ENCODE data around the gene PLXNB1.
A peak's percentile ranks its signal among the peaks of the same experiment; 100 is the strongest.
"Not testable (repeated sequence)": the region's sequence is repeated elsewhere in the genome, so short reads cannot be mapped to it uniquely, and the experiment has no call there.

PLXNB1 gene

GRCh38 chr3:48405971-48406370 is 23.9 kb downstream of the PLXNB1 start:
- Mint-ChIP-seq H3K4me1 (ENCODE audit: low read depth) (no peaks in the 10 kb centered on the region), H3K36me3 (ENCODE audit: low read depth) (no peaks in the 10 kb centered on the region), H3K27ac (no peak overlapping the region), H3K27me3 (no peaks in the 10 kb centered on the region), H3K4me3 (no peak overlapping the region), H3K9me3 (no peaks in the 10 kb centered on the region)
- intact Hi-C loops (cut with micrococcal nuclease) = no loop called here

DNA sequence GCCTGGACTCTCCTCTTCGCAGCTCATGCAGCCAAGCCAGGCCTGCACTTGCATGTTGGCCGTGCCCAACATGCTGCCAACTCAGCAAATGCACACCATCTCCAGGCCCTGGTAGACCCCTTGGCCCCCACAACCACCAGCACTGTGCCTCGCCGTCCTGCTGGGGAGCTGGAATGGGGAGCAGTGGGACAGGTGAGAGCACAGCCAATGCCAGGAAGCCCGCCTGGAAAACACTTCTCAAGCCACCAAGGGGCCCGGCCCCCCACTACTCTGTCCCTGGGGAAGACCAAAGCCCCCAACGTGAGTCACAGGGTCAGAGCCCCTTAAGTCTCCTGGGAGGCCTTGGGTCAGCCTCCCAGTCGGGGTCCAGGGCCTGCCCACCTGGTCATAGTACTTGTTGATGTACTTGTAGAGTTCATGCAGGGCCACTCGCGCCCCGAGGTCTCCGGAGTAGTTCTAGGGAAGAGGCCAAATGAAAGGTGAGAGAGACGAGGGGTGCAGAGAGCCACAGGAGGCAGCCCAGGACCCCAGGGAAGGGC is 24.5 kb downstream of the PLXNB1 start:
- H3K27ac Mint-ChIP-seq = no peak overlapping the region
- no peak overlapping the region for H3K4me3 Mint-ChIP-seq
- H3K27me3 Mint-ChIP-seq = no peaks in the 10 kb centered on the region
- no peaks in the 10 kb centered on the region for H3K4me1 Mint-ChIP-seq (ENCODE audit: low read depth)
- intact Hi-C loops (cut with micrococcal nuclease) = no loop called here
- H3K36me3 Mint-ChIP-seq (ENCODE audit: low read depth) = no peaks in the 10 kb centered on the region
- no peaks in the 10 kb centered on the region for H3K9me3 Mint-ChIP-seq

GRCh38 chr3:48404440-48405342 is 25.2 kb downstream of the PLXNB1 start:
- Mint-ChIP-seq H3K27me3 (no peaks in the 10 kb centered on the region), H3K9me3 (no peaks in the 10 kb centered on the region), H3K36me3 (ENCODE audit: low read depth) (no peaks in the 10 kb centered on the region), H3K27ac (no peak overlapping the region), H3K4me3 (no peak overlapping the region), H3K4me1 (ENCODE audit: low read depth) (no peaks in the 10 kb centered on the region)
- intact Hi-C loops (cut with micrococcal nuclease) = no loop called here

DNA sequence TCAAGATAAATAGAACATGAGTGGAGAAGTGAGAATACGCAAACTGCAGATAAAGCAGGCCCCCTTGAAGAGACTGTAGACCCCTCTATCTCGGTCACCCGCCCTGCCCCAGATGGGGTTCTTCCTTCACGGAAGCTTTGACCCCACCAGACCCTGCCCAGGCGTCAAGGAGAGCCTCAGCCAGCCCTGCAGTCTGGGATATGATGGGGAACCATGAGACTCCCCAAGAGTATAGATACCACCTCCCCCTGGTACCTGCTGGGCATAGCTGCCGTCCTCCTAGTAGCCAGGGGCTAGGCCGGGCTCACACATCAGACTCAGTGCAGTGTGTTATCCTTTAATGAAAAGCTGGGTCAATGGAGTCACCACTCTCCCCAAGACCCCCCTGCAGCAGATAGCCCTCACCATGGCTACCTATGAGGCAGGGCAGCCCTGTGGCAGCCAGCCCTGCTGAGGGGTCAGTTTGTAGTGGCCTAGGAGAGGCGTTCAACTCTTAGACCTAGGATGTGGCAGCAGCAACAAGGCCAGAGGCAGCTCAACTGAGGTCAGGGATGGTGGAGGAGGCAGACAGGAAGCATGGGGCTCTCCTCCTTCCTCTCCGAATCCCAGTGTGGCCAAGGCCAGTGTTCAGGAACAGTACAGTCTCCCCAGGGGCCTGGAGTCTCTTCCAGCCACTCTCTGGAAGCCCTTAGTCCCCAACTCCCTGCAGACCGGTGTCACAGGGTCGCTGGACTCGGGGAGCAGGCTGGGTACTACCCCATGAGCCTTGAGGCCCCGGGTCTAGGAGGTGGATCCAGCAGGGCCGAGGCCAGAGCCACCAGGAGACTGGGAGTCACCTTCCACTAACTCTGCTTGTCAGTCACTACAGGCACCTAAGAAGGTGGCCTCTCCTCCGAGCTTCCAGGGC is 26.1 kb downstream of the PLXNB1 start:
- no peaks in the 10 kb centered on the region for H3K9me3 Mint-ChIP-seq
- no peak overlapping the region for H3K4me3 Mint-ChIP-seq
- H3K27me3 Mint-ChIP-seq = no peaks in the 10 kb centered on the region
- no peaks in the 10 kb centered on the region for H3K4me1 Mint-ChIP-seq (ENCODE audit: low read depth)
- H3K27ac Mint-ChIP-seq = no peak overlapping the region
- H3K36me3 Mint-ChIP-seq (ENCODE audit: low read depth) = no peaks in the 10 kb centered on the region
- intact Hi-C loops (cut with micrococcal nuclease) = no loop called here

GRCh38 chr3:48402907-48403306 is 27.0 kb downstream of the PLXNB1 start:
- Mint-ChIP-seq H3K4me1 (ENCODE audit: low read depth) (peaks cover under 1% of the 10 kb centered on the region), H3K9me3 (no peaks in the 10 kb centered on the region), H3K27ac (no peak overlapping the region), H3K4me3 (no peak overlapping the region), H3K27me3 (no peaks in the 10 kb centered on the region), H3K36me3 (ENCODE audit: low read depth) (no peaks in the 10 kb centered on the region)
- intact Hi-C loops (cut with micrococcal nuclease) = no loop called here

GRCh38 chr3:48402281-48402732 is 27.6 kb downstream of the PLXNB1 start:
- Mint-ChIP-seq H3K4me3 (no peak overlapping the region), H3K27ac (no peak overlapping the region), H3K4me1 (ENCODE audit: low read depth) (peaks cover 6% of the 10 kb centered on the region), H3K27me3 (no peaks in the 10 kb centered on the region), H3K36me3 (ENCODE audit: low read depth) (no peaks in the 10 kb centered on the region), H3K9me3 (no peaks in the 10 kb centered on the region)
- intact Hi-C loops (cut with micrococcal nuclease) = no loop called here

- peaks cover 11% of the 10 kb centered on the region for H3K4me1 Mint-ChIP-seq (ENCODE audit: low read depth)
- H3K9me3 Mint-ChIP-seq; H3K4me3 Mint-ChIP-seq; H3K27ac Mint-ChIP-seq; H3K36me3 Mint-ChIP-seq (ENCODE audit: low read depth); H3K27me3 Mint-ChIP-seq: not testable (repeated sequence)
- intact Hi-C loops (cut with micrococcal nuclease) = loop anchor here (1.0 kb wide), 1 partner anchor 35 kb away; no protein-coding TSS in a partner anchor
These were observed 28.4 kb downstream of the PLXNB1 start for GRCh38 chr3:48401434-48401901.

GRCh38 chr3:48400824-48401433 is 29.0 kb downstream of the PLXNB1 start:
- Mint-ChIP-seq H3K4me3 (no peak overlapping the region), H3K27me3 (no peaks in the 10 kb centered on the region), H3K9me3 (no peaks in the 10 kb centered on the region), H3K36me3 (ENCODE audit: low read depth) (no peaks in the 10 kb centered on the region), H3K27ac (no peak overlapping the region), H3K4me1 (ENCODE audit: low read depth) (peaks cover 11% of the 10 kb centered on the region)
- intact Hi-C loops (cut with micrococcal nuclease) = loop anchor here (1.0 kb wide), 1 partner anchor 35 kb away; no protein-coding TSS in a partner anchor

DNA sequence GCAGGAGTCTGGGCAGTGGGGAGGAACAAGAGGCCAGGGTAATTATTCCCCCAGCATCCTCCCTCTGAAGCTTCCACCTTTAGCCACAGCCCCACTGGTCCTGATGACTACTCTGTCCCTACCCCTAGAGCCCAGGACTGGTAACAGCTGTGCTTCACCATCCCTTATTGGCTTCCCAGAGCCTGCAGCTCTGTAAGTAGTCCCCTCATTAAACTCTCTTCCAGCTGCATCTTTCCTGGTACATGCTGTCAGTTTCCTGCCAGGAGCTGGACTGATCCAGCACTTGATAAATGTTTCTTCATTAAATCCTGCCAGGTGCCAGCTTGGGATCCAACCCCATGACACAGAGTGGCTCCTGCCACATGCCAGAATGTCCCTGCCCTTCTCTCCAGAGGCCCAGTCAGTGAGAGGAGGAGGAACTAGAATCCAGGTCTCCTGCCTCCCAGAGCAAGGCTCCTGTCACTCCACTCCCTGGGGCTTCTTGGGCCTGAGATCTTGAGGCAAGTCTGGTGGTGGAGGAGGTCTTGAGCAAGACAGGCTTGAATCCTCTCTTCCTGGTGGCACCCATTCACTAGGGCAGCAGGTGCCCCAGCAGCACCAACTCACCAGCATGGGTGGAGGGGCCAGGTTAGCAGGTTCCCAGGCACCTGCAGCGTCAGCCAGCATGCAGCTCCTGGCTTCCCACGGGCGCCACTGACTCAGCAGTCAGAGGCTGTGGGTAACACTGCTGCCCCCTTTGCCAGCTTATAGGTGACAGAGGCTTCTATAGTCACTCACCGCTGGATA is 30.3 kb downstream of the PLXNB1 start:
- no peaks in the 10 kb centered on the region for H3K27me3 Mint-ChIP-seq
- H3K27ac Mint-ChIP-seq = peak overlapping the region; percentile 6
- no peaks in the 10 kb centered on the region for H3K9me3 Mint-ChIP-seq
- H3K4me1 Mint-ChIP-seq (ENCODE audit: low read depth) = peaks cover 11% of the 10 kb centered on the region
- intact Hi-C loops (cut with micrococcal nuclease) = loop anchor here (10.0 kb wide), 1 partner anchor 125 kb away; no protein-coding TSS in a partner anchor
- H3K36me3 Mint-ChIP-seq (ENCODE audit: low read depth) = no peaks in the 10 kb centered on the region
- no peak overlapping the region for H3K4me3 Mint-ChIP-seq

DNA sequence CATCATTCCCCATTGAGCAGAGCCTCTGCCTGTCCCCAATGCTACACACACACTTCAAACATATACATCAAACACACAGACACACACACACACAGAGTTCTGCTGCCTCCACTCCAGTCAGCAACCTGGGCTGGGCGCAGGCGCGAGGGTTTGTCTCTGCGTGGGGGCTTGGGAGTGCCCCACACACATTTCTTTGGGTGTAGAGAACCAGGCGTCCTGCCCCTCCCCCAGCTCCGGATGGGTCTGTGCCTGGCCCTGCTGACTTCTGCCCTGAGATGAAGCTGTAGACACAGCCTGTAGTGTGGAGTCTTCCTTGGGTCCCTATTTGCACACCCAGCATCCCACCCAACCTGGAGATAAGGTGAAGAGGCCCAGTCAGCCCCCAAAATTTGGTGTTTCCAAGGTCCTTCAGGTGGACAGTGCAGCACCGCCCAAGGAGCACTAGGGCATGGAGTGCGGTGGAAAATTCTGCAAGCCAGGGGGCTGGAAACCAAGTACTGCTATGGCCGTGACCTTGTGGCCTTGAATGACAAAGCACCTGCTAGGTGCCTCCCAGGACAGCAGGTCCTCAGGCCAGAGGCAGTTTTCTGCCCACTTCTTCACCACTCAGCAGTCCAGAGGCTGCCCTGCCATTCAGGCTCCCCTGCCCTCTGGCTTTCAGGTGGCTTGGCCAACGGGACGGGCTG is 31.0 kb downstream of the PLXNB1 start:
- H3K27me3 Mint-ChIP-seq = no peaks in the 10 kb centered on the region
- H3K4me3 Mint-ChIP-seq = no peak overlapping the region
- peaks cover 11% of the 10 kb centered on the region for H3K4me1 Mint-ChIP-seq (ENCODE audit: low read depth)

DNA sequence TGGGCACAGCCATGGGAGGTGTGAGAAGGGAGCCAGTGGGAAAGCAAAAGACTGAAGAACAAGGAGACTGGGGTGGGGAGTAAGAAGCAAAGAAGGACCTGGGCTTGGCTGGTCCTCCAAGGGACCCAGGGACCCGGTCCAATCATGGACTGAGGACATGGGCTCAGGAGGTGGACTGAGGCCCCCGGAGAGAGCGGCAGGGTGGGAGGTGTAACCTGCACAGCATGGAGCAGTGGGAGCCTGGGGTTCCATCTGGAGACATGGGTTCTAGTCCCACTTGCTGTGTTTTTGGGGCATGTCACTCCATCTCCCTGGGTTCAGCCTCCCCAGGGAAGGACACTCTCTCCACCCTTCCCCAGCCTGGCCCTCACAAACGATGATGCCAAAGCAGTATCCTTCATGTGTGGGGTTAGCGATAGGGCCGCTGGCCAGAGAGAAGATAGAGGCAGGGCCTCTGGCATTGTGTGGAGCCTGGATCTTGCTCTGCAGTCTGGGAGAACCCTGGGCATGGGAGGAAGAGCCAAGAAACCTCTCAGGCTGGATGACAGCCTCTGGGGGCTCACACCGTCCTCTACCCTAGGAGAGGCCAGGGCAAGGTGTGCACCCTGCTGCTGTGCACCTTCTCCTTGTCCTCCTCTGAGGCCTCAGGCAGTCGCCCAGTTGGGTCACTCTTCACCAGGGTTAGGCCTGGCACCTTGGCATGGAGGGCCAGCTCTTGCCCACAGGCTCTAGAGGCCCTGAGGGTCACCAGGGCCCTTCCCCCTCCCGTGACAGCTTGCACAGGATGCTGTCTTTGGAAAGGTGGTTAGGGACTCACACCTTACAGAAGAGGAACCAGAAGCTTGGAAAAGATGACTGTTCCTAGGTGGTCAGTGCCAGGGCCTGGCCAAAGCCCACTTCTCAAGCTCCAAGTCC is 31.9 kb downstream of the PLXNB1 start:
- peaks cover 11% of the 10 kb centered on the region for H3K4me1 Mint-ChIP-seq (ENCODE audit: low read depth)
- intact Hi-C loops (cut with micrococcal nuclease) = loop anchor here (10.0 kb wide), 1 partner anchor 123 kb away; no protein-coding TSS in a partner anchor
- no peaks in the 10 kb centered on the region for H3K36me3 Mint-ChIP-seq (ENCODE audit: low read depth)
- H3K9me3 Mint-ChIP-seq = no peaks in the 10 kb centered on the region
- H3K4me3 Mint-ChIP-seq = no peak overlapping the region
- no peaks in the 10 kb centered on the region for H3K27me3 Mint-ChIP-seq
- no peak overlapping the region for H3K27ac Mint-ChIP-seq

More for the DNA sequence above, 31.0 kb downstream of the PLXNB1 start:
- H3K27ac Mint-ChIP-seq = peak overlapping the region; percentile 6
- intact Hi-C loops (cut with micrococcal nuclease) = loop anchor here (10.0 kb wide), 1 partner anchor 124 kb away; no protein-coding TSS in a partner anchor
- no peaks in the 10 kb centered on the region for H3K36me3 Mint-ChIP-seq (ENCODE audit: low read depth)
- no peaks in the 10 kb centered on the region for H3K9me3 Mint-ChIP-seq
